HEK293T (cell line): ENCODE results near the gene RPL6.
"Not testable (repeated sequence)": the region's sequence is repeated elsewhere in the genome, so short reads cannot be mapped to it uniquely, and the experiment has no call there.

ENCODE experiments used
- CTCF ChIA-PET: fragments of 350-600 bp; formaldehyde crosslinking; extraction: SDS; loops from one replicate; lab custom pipeline; 2021; ENCODE audit warnings: antibody characterized with exemption, inconsistent platforms; lab: Yijun Ruan, JAX
- POLR2A ChIA-PET: fragments of 350-600 bp; formaldehyde crosslinking; extraction: SDS; loops from one replicate; lab custom pipeline; 2020; ENCODE audit warnings: antibody characterized with exemption, inconsistent platforms; lab: Yijun Ruan, JAX
- DNase-seq: peaks from one replicate; pipeline ENCODE4 v3.0.0; 2012; ENCODE audit warnings: mixed read lengths; ENCODE audit errors: extremely low spot score
- ARNT ChIP-seq: fragments of 450-650 bp; IDR thresholded peaks from 2 replicates; pipeline ENCODE4 v1.6.1; 2017; ENCODE audit warnings: mild to moderate bottlenecking
- BHLHE40 ChIP-seq: fragments of 450-650 bp; IDR thresholded peaks from 2 replicates; pipeline ENCODE4 v1.6.1; 2016; ENCODE audit warnings: mild to moderate bottlenecking, moderate library complexity, borderline replicate concordance
- CTBP1 ChIP-seq: fragments of 450-650 bp; IDR thresholded peaks from 2 replicates; pipeline ENCODE4 v1.6.1; 2016; ENCODE audit warnings: borderline replicate concordance
- ELF4 ChIP-seq: fragments of 450-650 bp; IDR thresholded peaks from 2 replicates; pipeline ENCODE4 v1.6.1; 2017; ENCODE audit warnings: antibody characterized with exemption
- FOXA1 ChIP-seq: fragments of 450-650 bp; IDR thresholded peaks from 2 replicates; pipeline ENCODE4 v1.6.1; 2016; ENCODE audit warnings: mild to moderate bottlenecking
- FOXK2 ChIP-seq: fragments of 450-650 bp; IDR thresholded peaks from 2 replicates; pipeline ENCODE4 v1.6.1; 2016; ENCODE audit warnings: mild to moderate bottlenecking
- FOXM1 ChIP-seq: fragments of 450-650 bp; IDR thresholded peaks from 2 replicates; pipeline ENCODE4 v1.6.1; 2017; ENCODE audit warnings: mild to moderate bottlenecking, borderline replicate concordance
- HDGF ChIP-seq: fragments of 450-650 bp; IDR thresholded peaks from 2 replicates; pipeline ENCODE4 v1.6.1; 2017; ENCODE audit warnings: antibody characterized with exemption, borderline replicate concordance
- L3MBTL2 ChIP-seq: fragments of 450-650 bp; conservative IDR thresholded peaks from 2 replicates; pipeline ENCODE4 v1.6.1; 2016; ENCODE audit warnings: mild to moderate bottlenecking
- LEF1 ChIP-seq: fragments of 450-650 bp; IDR thresholded peaks from 2 replicates; pipeline ENCODE4 v1.6.1; 2017; ENCODE audit warnings: mild to moderate bottlenecking, borderline replicate concordance
- SP1 ChIP-seq: fragments of 450-650 bp; IDR thresholded peaks from 2 replicates; pipeline ENCODE4 v1.6.1; 2017
- SUZ12 ChIP-seq: fragments of 450-650 bp; IDR thresholded peaks from 2 replicates; pipeline ENCODE4 v1.6.1; 2016; ENCODE audit warnings: mild to moderate bottlenecking
- TARDBP ChIP-seq: fragments of 450-650 bp; IDR thresholded peaks from 2 replicates; pipeline ENCODE4 v1.6.1; 2016
- ZNF384 ChIP-seq: fragments of 450-650 bp; IDR thresholded peaks from 2 replicates; pipeline ENCODE4 v1.6.1; 2016
- TF ChIP-seq, protein P1 (sequence below): fragments of 450-650 bp; IDR thresholded peaks from 2 replicates; pipeline ENCODE4 v1.6.1; 2016

RPL6 gene

DNA sequence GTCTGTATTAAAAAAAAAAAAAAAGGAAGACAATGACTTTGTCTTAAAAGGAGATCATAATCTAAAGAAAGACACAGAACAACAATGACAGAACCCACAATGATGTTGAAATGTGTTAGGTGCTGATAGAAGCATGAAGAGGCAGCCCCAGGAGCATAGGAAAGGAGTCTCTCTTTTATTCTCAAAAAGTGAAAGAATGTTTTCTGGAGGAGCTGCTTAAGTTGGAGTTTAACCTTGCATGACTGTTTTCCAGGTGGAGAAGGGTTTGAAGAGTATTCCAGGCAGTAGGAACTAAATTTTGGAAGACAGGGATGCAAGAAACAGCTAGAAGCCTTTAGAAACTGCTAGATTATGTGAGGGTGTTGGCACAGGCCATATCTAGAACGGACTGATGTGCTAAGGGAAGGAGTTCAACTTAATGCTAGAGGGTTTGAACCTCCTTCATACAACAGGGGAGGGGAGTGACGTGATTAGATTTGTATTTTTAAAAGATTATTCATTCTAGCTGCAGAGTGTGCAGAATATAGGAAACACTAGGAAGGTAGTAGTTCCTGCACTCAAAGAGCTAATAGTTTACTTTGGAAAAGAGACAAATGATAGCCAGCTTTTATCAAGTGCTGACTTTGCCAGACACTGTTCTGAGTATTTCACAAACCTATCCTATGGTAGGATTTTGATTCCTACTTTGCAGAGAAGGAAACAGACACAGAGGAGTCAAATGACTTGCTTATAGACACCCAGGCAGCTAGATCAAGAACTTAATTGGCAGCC is 4.6 kb upstream of the RPL6 start:
- ChIA-PET POLR2A (interaction anchor here (2.1 kb wide), 1 partner anchor 10 kb away, joined by 5 read pairs; no protein-coding TSS in a partner anchor), CTCF (interaction anchor here (0.7 kb wide), 1 partner anchor 50 kb away, joined by 4 read pairs; no protein-coding TSS in a partner anchor)
- TF ChIP-seq ELF4, result no peak
- no peak for TF ChIP-seq LEF1
- no peak for TF ChIP-seq BHLHE40
- no peak for TF ChIP-seq FOXK2
- TF ChIP-seq, protein P1, sequence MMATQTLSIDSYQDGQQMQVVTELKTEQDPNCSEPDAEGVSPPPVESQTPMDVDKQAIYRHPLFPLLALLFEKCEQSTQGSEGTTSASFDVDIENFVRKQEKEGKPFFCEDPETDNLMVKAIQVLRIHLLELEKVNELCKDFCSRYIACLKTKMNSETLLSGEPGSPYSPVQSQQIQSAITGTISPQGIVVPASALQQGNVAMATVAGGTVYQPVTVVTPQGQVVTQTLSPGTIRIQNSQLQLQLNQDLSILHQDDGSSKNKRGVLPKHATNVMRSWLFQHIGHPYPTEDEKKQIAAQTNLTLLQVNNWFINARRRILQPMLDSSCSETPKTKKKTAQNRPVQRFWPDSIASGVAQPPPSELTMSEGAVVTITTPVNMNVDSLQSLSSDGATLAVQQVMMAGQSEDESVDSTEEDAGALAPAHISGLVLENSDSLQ, result no peak
- TF ChIP-seq FOXM1, result no peak
- TF ChIP-seq ARNT, result no peak
- TF ChIP-seq ZNF384, result no peak
- DNase-seq, result no peak

DNA sequence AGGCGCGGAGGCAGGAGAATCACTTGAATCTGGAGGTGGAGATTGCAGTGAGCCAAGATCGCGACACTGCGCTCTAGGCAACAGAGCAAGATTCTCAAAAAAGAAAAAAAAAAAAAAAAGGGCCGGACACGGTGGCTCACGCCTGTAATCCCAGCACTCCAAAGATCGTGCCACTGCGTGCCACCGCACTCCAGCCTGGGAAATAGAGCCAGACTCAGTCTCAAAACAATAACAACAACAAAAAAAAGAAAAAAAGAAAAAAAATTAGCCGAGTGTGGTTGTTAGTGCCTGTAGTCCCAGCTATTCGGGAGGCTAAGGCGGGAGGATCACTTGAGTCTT is 470 bp upstream of the RPL6 start:
- ChIA-PET CTCF (interaction anchor here (0.7 kb wide), 2 partner anchors 387 to 470 kb away, joined by 3 to 4 read pairs; no protein-coding TSS in a partner anchor), POLR2A (interaction anchor here (1.6 kb wide), 1 partner anchor 11 kb away, joined by 3 read pairs; no protein-coding TSS in a partner anchor)
- TF ChIP-seq HDGF, result no peak
- no peak for TF ChIP-seq ARNT
- no peak for TF ChIP-seq FOXA1
- TF ChIP-seq FOXM1, result no peak
- TF ChIP-seq L3MBTL2, result no peak
- no peak for TF ChIP-seq BHLHE40
- TF ChIP-seq, protein P1, result no peak
- TF ChIP-seq SP1, result no peak
- no peak for TF ChIP-seq ELF4
- TF ChIP-seq LEF1, result no peak
- no peak for TF ChIP-seq SUZ12
- TF ChIP-seq CTBP1, result no peak
- no peak for TF ChIP-seq TARDBP
- DNase-seq, result no peak

DNA sequence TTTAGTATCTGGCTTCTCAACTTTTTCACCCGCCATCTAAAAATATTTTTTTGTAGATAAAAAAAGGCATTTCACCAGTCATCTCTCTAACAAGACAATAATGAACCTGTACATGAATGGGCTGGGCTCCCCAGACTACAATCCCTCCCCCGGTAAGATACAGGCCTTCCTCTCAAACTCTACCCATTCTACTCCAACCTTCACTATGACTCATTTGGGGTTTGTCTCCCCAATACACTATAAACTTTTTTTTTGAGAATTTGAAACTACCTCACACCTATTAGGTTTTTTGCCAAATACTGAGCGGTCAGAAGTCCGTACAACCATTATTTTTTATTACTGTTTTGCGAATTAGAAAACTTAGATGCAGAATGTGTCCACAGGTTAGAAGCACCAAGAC is 784 bp downstream of the RPL6 start:
- TF ChIP-seq SP1, result no peak
- no peak for TF ChIP-seq HDGF
- no peak for TF ChIP-seq L3MBTL2
- TF ChIP-seq TARDBP, result no peak
- TF ChIP-seq SUZ12, result no peak
- TF ChIP-seq LEF1, result no peak
- TF ChIP-seq ARNT, result no peak
- no peak for TF ChIP-seq FOXK2
- TF ChIP-seq ELF4, result no peak
- no peak for TF ChIP-seq BHLHE40
- TF ChIP-seq, protein P1, result no peak
- no peak for TF ChIP-seq CTBP1
- TF ChIP-seq FOXM1, result no peak
- TF ChIP-seq ZNF384, result no peak
- no peak for TF ChIP-seq FOXA1
- no peak for DNase-seq
- ChIA-PET POLR2A (no interaction called here), CTCF (no interaction called here)

DNA sequence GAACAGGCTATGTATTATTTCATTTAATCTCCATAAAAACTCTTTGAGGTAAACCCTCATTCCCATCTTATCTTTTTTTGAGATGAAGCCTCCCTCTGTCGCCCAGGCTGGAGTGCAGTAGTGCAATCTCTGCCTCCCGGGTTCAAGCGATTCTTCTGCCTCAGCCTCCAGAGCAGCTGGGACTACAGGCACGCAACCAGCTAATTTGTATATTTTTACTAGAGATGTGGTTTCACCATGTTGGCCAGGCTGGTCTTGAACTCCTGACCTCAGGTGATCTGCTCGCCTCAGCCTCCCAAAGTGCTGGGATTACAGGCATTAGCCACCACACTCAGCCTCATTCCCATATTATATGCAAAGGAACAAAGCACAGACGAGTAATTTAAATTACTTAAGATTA is 1.7 kb downstream of the RPL6 start:
- DNase-seq, CTCF ChIA-PET, POLR2A ChIA-PET: not testable (repeated sequence)

DNA sequence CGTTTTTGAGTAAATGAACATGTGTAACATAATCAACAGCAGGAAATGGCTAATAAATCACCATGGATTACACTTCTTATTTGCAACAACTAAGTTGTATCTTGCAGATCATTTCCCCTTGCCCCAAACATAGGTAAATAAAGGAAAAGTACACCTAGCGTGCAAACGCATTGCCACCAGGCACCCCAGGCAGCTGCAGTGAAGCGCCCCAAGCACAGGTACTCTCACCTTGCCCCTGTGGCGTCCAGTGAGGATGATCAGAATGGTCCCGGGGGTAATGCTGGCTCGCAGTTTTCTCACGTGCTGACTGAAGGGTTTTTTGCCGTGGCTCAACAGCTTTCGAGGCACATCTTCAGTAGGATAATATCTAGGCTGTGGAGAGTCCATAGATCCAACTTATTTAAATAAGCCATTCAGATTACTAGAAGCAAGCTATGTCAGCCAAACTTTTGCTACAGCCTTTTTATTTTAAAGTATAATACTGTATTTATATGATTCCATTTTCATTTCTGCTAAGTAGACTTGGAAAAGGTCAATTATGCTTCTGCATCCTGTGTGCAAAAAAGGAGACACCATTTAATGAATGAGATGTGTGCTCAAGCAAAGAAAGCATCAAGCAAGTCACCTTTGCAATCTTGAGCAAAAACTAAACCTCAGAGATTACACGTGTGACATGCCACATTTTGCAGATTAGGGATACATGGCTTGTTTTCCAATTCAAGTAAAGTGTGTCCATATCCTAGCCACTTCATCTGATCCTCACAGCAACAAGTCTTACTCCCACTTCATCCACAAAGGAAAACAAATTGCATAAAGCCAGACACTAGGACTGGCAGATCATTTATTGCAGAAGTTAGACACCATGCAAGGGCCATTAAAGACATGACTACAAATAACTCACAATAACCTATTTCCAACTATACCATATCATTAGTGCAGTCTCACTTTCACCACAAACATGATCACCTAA is 2.6 kb downstream of the RPL6 start:
- no peak for TF ChIP-seq BHLHE40
- TF ChIP-seq LEF1, result no peak
- no peak for TF ChIP-seq SUZ12
- TF ChIP-seq CTBP1, result no peak
- TF ChIP-seq TARDBP, result no peak
- CTCF ChIA-PET, result no interaction called here
- POLR2A ChIA-PET, result interaction anchor here (1.2 kb wide), 1 partner anchor 207 kb away, joined by 3 read pairs; no protein-coding TSS in a partner anchor
- DNase-seq, result no peak

DNA sequence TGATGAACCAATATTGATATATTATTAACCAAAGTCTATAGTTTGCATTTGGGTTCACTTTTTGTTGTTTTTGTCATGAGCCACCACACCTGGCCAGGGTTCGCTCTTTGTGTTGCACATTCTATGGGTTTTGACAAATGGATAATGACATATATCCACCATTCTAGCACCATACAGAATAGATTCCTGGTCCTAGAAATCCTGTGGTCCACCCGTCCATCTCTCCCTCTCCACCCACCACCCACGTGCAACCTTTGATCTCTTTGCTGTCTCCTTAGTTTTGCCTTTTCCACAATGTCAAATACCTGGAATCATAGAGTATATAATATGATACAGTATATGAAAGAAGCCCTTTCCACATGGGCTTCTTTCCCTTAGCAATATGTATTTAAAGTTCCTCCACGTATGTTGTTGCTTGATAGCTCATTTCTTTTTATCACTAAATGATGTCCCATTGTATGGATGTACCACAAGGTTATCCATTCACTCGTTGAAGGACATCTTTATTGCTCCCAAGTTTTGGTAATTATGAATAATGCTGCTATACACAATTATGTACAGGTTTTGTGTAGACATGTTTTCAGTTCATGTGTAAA is 7.4 kb downstream of the RPL6 start:
- no peak for DNase-seq
- POLR2A ChIA-PET, result interaction anchor here (1.2 to 1.4 kb wide), 2 partner anchors 15 kb away, joined by 3 to 5 read pairs; no protein-coding TSS in a partner anchor
- TF ChIP-seq TARDBP (no peak), ZNF384 (0 out of 2 replicates have a peak, but pooled peaks have one; percentile 59)
- CTCF ChIA-PET, result no interaction called here
